ENCODE results near the gene PRELP.

DNA sequence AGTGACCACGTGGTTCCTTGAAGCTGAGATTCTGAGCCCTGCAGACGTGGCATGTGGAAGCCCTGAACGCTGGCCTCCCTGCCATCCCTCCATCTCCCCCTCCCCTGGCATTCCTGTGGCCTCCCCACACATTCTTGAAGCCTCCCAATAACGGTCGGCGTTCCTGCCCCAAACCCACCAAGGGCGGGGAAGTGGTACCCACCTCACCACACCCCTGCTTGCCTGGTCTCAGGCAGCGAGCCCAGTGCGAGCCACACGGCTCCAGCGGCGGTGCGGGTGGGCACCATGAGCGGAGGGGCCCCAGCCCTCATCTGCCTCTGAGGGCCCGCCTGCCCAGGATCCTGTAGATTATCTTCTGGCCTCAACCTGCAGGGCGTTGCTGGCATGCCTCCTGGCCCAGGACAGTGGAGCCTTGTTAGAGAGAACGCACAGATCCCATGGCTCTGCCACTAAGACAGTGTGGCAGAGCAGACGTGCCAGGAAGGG lies 20.6 kb upstream of the PRELP start:
- no peak for TF ChIP-seq POLR2AphosphoS5 (IDR thresholded peaks at IDR 0.05)
- TF ChIP-seq, protein P1, sequence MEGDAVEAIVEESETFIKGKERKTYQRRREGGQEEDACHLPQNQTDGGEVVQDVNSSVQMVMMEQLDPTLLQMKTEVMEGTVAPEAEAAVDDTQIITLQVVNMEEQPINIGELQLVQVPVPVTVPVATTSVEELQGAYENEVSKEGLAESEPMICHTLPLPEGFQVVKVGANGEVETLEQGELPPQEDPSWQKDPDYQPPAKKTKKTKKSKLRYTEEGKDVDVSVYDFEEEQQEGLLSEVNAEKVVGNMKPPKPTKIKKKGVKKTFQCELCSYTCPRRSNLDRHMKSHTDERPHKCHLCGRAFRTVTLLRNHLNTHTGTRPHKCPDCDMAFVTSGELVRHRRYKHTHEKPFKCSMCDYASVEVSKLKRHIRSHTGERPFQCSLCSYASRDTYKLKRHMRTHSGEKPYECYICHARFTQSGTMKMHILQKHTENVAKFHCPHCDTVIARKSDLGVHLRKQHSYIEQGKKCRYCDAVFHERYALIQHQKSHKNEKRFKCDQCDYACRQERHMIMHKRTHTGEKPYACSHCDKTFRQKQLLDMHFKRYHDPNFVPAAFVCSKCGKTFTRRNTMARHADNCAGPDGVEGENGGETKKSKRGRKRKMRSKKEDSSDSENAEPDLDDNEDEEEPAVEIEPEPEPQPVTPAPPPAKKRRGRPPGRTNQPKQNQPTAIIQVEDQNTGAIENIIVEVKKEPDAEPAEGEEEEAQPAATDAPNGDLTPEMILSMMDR (IDR thresholded peaks at IDR 0.05) = no peak

Data from breast epithelium (tissue), 3 donors.